ENCODE measurements around the gene REEP5. TPM values are rescaled to one million over a fixed set of nuclear protein-coding genes. Genes with fewer than 3 reads are reported as not detected.

The REEP5 gene
- total and polyA plus RNA-seq, 2 of the 13 experiments (the other 11 are each of a cell fraction or from before 2014, with no cell fraction given) = 49.4 to 239 TPM

- ChIA-PET POLR2A (no interaction called here), CTCF (ENCODE audit: low intra/inter-chr PET ratio, low total read pairs) (no interaction called here)
- Histone ChIP-seq H3K4me1 (ENCODE audit: insufficient read depth, low read length) (no peaks in the 10 kb centered on the region), H3K4me2 (ENCODE audit: low read depth, low read length) (no peak overlapping the region), H3K36me3 (replicated peaks in 1 of 2; ENCODE audit: control insufficient read depth in 1 of 2, insufficient read depth in 2 of 2, low read length in 2 of 2) (no peaks in the 10 kb centered on the region), H3K27ac (ENCODE audit: extremely low read length, insufficient read depth, low read length) (no peak overlapping the region), H3K4me3 (replicated peaks in 1 of 3; ENCODE audit: insufficient read depth in 1 of 3, low read depth in 2 of 3, low read length in 3 of 3) (no peak overlapping the region), H3K9me3 (ENCODE audit: low read length) (no peaks in the 10 kb centered on the region), H3K27me3 (ENCODE audit: control insufficient read depth in 1 of 2, insufficient read depth in 2 of 2, low read length in 2 of 2) (no peaks in the 10 kb centered on the region), H3K79me2 (ENCODE audit: insufficient read depth, low read length) (no peaks in the 10 kb centered on the region), H4K20me1 (ENCODE audit: insufficient read depth, low read length) (no peaks in the 10 kb centered on the region), H3K9ac (ENCODE audit: insufficient read depth, low read depth, low read length) (no peak overlapping the region), H2AFZ (ENCODE audit: low read length) (no peak overlapping the region)
- WGBS (ENCODE audit: low lambda C conversion rate) = 91% methylated on average over 1 of the region's 1 CpG
- in situ Hi-C loops (cut with HindIII; ENCODE audit: extremely low pct_ligation_motif_present, low pct_unique_long_range_greater_than_20kb) = no loop called here
- DNase-seq (ENCODE audit: low spot score) (no peak), ATAC-seq (no peak), FAIRE-seq (no peak)
- intact Hi-C loops (cut with micrococcal nuclease; ENCODE audit: unreplicated experiment) = no loop called here
- TF ChIP-seq ZBTB7B (CRISPR knock-in tag; IDR thresholded peaks at IDR 0.05) = no peak
- TF ChIP-seq ZNF746 (CRISPR knock-in tag; IDR thresholded peaks at IDR 0.05) = no peak
- no peak for TF ChIP-seq NR2F6 (IDR thresholded peaks at IDR 0.05)
- TF ChIP-seq NR2F6 (CRISPR knock-in tag; IDR thresholded peaks at IDR 0.05) = no peak
- TF ChIP-seq SKI (IDR thresholded peaks at IDR 0.05; ENCODE audit: partially characterized antibody) = no peak
- TF ChIP-seq ZNF777 (CRISPR knock-in tag; IDR thresholded peaks at IDR 0.05) = no peak
- no peak for TF ChIP-seq NRL (CRISPR knock-in tag; IDR thresholded peaks at IDR 0.05; ENCODE audit: borderline replicate concordance)
- TF ChIP-seq ZFP36L1 (CRISPR knock-in tag; IDR thresholded peaks at IDR 0.05) = no peak
- no peak for TF ChIP-seq TCF7 (IDR thresholded peaks at IDR 0.05; ENCODE audit: low read depth)
- TF ChIP-seq ZNF414 (CRISPR knock-in tag; IDR thresholded peaks at IDR 0.05) = no peak
- no peak for TF ChIP-seq ZFP82 (CRISPR knock-in tag; IDR thresholded peaks at IDR 0.05; ENCODE audit: borderline replicate concordance)
- no peak for TF ChIP-seq MTA1 (CRISPR knock-in tag; IDR thresholded peaks at IDR 0.05; ENCODE audit: borderline replicate concordance)
- TF ChIP-seq, protein P1, sequence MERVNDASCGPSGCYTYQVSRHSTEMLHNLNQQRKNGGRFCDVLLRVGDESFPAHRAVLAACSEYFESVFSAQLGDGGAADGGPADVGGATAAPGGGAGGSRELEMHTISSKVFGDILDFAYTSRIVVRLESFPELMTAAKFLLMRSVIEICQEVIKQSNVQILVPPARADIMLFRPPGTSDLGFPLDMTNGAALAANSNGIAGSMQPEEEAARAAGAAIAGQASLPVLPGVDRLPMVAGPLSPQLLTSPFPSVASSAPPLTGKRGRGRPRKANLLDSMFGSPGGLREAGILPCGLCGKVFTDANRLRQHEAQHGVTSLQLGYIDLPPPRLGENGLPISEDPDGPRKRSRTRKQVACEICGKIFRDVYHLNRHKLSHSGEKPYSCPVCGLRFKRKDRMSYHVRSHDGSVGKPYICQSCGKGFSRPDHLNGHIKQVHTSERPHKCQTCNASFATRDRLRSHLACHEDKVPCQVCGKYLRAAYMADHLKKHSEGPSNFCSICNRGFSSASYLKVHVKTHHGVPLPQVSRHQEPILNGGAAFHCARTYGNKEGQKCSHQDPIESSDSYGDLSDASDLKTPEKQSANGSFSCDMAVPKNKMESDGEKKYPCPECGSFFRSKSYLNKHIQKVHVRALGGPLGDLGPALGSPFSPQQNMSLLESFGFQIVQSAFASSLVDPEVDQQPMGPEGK (CRISPR knock-in tag; IDR thresholded peaks at IDR 0.05) = no peak
- TF ChIP-seq ZNF775 (CRISPR knock-in tag; IDR thresholded peaks at IDR 0.05; ENCODE audit: borderline replicate concordance) = no peak
- BruUV-seq (replicated peaks) = no TSS peak
Measured at GRCh38 chr5:112930082-112930344, 8.0 kb upstream of the REEP5 start.
